ENCODE data around the gene LMO7.

The LMO7 gene

DNA sequence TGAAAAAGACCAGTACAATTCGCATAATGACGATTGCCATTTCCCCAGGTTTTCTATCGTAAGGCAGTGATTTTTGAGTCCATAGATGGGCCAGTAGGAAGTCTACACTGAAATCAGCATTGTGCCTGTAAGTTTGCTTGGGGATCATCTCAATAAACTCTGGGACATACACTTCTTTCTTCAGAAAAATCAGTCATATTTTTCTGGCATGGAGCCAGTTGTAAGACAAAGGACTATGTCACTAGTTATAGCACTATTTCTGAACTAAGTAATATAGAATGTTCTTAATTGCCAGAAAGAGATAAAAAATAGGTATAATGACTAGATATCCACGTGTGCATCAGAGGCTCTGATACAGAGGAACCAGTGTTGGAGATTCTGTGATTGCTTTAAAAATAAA is 243.5 kb downstream of the LMO7 start:
- no peak for DNase-seq

DNA sequence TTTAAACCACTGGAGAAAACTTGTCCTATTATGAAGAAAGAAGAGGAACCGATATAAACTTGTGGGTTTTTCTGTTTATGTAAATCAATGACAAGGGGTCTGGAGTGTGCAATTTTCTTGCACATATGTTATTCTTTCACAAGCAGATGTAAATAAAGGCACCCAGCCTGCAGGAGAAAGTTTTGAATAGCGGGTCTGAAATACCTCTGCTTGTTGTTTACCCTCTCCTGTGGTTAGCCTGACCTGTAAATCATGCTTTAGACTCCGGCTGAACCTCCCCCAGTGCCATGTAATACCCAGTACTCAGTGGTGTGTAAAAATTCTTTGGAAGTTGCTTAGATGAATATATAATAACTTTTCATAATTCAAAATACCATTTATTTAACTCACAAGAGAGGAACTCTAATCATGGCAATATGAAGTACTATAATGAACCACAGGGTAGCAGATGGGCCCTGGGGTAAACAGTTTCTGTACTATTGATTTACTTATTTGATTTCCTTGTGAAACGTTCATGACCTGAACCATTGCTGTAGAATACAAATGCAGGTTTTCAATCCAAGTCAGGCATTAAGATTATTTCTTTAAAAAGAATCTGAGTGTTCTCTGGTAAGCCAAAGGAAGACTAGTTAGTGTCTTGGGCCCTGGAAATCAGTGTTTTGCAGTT is 245.1 kb downstream of the LMO7 start:
- DNase-seq, result no peak

DNA sequence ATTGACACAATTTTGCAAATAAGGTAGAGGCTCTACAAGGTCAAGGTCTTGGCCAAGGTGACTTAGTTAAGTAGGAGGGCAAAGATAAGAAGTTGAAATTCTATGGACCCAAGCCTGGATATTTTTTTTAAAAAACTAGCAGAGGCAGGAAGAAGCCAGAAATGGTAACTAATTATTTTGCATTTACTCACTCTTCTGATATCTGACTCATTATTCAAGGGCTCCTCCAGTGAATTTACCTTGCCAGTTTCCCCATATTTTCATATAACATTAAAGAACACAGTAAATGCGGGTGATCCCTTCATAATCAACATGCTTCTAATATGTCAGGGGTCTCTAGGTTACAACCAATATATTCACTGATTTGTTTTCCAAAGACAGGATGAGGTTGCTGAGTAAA is 246.1 kb downstream of the LMO7 start:
- no peak for DNase-seq

DNA sequence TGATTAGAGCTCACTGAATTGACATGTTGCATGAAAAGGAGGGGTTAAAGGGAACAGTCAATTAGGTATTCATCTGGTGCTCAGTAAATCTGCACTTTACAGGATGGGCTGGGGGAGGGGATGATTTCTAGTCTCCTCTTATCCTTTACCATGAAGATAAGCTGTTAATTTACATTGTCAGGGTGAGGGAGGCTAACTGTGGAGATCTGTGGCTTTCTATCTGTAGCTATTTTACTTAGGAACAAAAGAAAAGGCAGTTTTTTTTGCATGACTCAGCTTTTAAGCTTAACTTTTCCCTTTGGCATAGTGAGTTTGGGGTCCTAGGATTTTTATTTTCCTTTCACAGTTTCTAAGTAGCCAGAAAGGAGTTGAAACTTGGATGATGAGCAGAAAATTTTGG is 253.3 kb downstream of the LMO7 start:
- no peak for DNase-seq

DNA sequence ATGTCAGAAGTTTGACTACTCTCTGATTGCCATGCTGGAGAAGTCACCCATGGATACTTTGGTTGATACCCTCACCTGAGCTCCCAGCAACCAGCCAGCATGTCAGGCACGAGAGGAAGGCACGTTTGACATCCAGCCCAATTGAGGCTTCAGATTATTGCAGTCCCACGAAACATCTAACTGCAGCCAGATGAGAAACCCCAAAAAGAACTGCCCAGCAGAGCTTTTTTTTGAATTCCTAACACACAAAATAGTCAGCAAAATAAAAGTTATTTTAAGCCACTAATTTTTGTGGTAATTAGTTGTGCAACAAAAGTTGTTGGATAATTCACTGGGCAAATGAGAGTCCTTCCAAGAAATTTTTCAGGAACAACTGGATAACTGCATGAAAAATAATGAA is 259.0 kb downstream of the LMO7 start:
- no peak for DNase-seq

DNA sequence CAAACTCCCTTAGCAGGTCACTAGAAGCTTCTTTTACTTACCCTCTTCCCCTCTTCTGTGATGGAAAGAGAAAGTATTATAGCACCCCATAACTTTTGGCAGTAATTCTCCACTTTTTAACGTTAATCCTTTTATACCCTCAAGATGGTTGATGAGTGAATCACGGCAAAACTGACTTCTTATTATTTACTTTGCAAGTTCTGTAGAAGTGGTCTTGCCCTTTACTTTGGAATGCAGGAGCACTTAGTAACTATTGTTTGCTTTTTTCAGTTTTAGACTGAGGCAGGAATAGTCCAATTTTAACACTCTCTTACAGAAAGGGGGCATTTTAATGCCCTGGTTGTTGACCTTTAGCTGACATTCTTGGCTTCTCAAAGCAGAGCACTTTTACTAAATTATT is 260.1 kb downstream of the LMO7 start:
- DNase-seq, result no peak

DNA sequence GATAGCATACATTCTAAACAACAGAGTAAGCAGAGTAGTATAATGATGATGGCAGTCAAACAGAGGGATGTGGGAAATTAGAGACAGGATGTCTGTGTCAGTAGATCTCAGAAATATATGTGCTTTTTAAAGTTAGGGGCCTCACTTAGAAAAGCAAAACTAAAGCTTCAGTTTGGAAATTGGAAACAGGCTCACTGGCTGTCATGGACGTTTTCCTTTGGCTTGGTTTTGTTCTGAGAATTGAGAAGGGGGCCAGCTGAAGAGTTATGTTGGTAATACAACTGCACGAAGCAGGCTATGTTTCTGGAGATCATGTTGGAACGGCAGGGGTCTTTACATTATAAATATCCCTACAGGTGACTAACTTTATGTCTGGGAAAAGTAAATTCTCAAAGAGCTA is 261.3 kb downstream of the LMO7 start:
- DNase-seq, result no peak

DNA sequence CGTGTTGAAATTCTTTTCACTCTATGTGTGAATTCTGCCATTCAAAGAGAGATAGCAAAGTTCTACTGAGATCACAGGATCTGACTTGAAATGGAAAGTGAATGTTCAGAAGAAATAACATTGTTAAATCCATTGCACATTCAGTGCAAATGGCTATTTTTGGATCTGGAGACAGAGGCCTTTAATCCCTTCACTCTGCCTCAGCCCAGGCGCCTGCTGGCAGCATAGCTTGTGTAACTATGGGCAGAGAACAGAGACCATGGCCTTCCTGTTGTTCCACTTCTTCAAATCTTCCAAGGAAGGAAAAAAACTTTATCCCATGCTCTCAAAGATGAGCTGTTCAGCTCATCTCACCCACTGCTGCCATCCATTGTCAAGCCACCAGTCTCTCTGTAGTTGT is 265.4 kb downstream of the LMO7 start:
- no peak for DNase-seq

DNA sequence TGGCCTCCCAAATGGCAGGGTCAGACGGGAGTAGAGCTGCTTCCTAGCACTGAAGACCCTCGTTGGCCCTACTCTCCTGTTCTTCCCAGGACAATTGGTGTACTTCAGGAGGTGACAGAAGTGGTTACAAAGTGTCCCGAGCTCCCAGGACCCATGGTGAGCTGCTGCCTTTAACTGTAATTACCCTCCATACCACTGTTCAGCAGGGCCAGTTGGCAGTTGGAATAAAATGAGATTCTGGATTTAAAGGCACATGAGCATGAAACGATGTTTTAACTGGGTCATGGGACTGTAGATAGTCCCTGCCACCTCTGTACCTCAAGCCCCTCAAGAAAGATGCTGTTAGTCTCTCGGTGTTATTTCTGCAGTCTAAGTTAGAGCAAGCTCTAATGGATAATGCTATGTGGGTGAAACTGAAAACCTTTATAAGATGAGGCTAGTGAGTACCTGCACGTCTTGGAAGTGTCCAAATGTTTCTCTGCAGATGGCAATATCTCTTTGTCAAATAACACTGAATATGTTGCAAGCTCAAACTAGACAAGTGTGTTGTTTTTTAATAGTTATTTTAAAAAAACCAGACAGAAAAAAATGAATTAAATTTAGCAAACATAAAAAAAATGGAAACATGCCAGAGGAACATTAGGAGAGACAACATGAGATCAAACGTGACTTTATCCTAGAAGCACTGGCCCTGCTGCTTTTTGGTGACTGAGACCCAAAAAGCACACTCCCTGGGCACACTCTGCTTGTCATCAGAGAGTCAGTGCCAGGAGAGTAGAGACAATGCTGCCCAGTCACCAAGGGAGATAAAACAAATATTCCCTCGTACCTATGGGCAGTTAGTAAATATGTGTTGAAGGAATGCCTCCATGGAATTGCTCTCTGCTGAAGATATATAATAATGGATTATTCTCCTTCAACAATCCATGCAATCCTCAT is 266.3 kb downstream of the LMO7 start:
- DNase-seq, result no peak

DNA sequence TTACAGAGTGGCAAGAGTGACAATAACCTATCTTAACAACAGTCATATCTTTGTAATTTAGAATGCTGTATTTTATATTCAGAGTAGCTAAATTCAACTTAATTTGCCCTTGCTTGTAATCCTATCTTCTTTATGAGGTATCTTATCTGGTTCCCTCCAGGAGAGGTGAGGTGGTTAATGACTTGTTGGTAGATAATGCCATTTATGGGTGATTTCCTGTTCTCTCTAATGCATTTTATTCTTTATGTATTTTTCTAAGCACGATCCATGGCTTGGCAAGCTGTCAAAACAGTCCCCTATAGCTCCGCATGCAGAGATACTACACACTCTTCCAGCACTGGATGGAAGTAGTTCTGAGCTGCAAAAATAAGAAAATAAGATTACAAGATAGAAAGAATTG is 267.9 kb downstream of the LMO7 start:
- DNase-seq, result no peak

DNA sequence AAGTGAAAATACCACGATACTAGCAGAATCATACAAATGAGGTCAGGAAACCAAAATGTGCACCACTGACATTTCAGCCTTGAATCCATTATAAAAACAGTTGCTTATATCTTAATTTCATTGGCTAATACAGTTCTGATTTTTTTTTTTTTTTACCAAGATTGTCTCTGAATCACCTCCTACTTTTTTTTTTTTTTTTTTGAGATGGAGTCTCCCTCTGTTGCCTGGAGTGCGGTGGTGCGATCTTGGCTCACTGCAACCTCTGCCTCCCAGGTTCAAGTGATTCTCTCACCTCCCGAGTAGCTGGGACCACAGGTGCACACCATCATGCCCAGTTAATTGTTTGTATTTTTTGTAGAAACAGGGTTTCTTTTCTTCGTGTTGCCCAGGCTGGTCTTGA is 270.2 kb downstream of the LMO7 start:
- no peak for DNase-seq

DNA sequence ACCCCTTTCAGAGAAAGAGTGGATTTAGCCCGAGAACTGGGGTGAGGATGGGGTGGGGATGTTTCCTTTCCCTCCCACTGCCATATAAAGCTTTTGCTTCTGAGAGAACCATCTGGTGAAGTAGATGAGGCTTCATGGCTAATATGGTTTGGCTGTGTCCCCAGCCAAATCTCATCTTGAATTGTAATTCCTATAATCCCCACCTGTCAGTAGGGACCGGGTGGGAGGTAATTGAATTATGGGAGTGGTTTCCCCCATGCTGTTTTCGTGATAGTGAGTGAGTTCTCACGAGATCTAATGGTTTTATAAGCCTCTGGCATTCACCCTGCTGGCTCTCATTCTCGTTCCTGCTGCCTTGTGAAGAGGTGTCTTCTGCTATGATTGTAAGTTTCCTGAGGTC is 270.9 kb downstream of the LMO7 start:
- no peak for DNase-seq

DNA sequence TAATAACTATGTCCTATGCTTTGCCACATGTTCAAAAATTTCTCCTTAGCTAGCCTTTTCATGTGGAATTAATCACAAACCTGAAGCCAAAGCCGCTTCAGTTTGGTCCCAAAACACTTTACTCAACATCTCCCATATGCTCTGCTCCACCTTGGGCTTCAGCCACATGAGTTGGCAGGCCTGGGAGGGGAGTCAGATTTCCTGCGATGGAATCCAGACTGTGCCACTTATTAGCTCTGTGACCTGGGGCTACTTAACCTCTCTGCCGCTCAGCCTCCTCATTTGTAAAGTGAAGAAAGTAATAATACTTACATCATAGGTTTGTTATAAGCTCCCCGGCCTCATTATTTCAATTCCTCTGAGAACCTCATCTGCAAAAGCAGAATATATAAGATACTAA is 272.0 kb downstream of the LMO7 start:
- DNase-seq, result no peak
